CD4-positive, alpha-beta T cell treated with Interleukin-4 for 1 hour (primary cell): ENCODE measurements around the gene CAMK2B.

Experiments used
- DNase-seq, 2 donors: peaks; one replicate each; pipeline ENCODE4 v3.0.0-alpha.2; 2020 to 2022

The CAMK2B gene

DNA sequence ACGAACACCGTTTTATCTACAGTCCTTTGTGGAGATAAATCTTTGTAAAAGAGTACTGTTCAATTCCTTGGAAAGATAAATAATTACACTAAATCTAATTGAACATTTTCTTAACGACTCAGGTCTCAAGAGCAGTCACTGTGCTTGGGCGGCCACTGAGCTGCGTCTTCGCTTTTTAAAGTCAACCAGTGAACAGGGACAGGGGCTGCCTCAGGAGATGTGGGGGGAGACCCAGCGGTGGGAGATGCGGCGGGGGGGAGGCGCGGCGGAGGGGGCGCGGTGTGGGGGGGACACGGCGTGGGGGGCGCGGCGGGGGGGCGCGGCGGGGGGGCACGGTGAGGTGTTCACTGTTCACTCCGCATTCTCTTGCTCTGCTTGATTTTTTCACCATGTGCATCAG, 39.8 kb downstream of the CAMK2B start:
- DNase-seq: peak in 1 of 2 donors; percentile 6

- peak in 1 of 2 donors; percentile 5 for DNase-seq
Measured at GRCh38 chr7:44284881-44285541, 40.4 kb downstream of the CAMK2B start.

GRCh38 chr7:44284216-44284615, 41.2 kb downstream of the CAMK2B start:
- peak in 1 of 2 donors; percentile 9 for DNase-seq

DNA sequence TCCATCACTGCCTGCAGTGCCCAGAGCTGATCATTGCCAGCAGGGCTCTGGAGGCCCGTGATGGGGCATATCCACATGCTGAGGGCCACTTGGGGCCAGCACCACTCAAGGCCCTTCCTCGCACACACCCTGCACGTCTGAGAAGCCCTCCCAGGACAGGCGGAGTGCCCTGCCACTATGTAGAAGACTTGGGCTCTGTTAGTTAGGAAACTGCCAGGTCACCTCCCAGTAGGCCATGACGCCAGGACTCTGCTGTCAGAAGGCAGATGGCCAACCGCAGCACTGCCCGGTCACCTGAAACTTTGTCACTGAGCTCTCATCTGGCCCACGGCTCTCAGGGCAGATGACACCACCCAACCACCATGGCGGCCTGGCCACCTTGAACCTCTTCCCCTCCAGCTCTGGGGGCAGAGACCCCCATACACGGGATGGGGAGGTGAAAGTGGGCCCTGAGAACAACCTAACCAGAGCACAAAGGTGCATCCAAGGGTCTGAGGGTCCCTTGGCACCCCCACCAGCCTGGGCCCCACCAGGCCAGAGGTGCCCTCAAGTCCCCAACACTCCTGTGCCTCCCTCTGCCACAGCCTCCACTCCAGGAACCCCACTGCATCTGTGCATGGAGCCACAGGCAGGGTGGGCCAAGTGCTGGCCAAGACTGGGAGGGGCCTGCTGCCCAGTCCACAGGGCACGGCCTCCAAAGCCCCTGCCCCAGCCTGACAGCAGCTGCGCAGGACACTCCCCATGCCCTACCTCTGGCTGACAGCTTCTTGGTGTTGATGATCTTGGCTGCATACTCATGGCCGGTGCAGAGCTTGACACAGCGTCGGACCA, 41.8 kb downstream of the CAMK2B start:
- DNase-seq: no peak

DNA sequence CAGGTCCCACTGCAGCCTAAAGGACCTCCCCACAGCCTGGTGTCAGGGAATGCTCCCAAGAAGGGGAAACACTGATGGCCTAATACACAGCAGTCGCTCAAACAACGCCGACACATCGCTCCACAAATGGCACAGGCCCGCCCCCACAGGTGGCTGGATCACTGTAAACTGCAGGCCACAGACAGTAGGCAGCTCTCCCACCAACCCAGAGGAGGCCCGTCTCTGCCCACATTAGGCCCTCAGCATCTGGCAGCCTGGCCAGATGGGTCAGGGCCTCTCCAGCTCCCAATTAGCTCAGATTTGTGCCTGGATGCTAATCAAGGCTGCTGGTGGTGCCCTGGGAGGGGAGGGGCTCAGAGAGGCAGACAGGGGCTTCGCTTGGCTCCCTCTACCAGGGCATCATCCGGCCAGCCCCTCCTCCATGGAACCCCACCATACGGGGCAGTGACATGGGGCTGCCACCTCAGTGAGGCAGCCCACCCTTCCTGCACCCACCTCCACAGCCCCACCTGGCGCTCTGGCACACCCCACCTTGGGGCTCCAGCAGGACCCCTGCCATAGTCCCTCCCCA, 42.7 kb downstream of the CAMK2B start:
- DNase-seq: peak in 1 of 2 donors; percentile 8

DNA sequence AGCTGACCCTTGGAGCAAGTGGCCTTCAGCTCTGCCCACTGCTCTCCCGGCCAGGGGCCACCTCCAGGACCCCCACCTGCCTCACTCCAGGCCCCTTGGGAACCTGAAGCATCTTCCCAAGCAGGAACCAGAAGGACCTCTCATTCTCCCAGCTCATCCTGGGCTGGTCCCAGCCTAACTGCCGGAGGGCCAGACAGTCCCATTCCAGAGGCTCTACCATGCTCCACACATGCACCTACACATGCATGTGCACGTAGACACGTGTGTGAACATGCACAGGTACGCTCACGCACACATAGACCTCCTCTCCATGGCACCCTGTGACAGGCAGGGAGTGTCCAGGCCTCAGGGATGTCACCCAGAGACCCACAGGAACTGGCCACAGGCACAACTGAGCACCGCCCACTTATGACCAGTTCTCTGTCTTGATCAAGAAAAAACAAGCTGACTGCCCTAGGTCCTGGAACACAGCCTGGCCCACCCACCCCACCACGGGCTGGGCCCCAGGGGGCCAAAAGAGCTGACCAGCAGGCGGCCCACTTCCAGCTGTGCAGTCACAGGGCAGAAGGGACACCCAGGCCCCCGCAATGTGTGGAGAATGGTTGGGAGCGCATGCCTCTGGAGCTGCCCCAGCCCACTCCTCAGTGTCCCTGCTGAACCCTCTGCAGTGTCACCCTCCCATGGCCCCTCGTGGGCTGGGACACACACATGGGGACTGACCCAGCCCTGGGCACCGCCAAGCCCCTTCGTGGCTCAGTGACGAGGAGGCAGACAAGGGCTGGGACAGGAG, 43.4 kb downstream of the CAMK2B start:
- DNase-seq: peak in 1 of 2 donors; percentile 10

DNA sequence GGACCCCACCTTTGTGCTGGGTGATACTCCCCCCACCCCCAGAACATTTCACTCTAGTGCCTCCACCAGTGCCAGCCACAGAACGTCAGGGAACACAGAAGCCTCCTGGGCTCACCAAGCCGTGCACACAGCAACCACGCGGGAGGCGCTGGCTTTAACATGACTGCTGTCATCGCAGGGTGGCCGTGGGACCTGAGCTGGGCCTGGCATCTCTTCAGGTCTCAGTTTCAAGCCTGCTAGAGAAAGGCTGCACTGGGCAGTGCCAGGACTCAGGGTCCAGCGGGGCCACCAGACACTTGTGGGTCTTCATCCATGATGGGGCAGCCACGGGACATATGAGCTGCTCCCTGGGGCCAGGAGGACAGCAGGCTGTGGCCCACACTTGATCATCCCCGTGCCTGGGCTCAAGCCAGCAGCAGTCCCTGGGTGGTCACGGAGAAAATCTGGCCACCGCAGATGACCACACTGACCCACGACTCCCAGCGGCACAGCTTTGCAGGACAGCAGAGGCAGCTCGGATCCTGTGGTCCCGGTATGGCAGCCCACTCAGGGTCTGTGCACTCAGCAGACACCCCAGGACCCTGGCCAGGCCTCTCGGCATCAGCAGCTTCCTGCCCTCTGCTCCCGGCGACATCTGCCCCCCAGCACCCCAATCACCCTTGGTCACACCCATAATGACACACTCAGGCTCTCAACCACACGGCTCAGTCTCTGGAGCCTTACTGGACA, 44.2 kb downstream of the CAMK2B start:
- DNase-seq: peak in 1 of 2 donors; percentile 8

DNA sequence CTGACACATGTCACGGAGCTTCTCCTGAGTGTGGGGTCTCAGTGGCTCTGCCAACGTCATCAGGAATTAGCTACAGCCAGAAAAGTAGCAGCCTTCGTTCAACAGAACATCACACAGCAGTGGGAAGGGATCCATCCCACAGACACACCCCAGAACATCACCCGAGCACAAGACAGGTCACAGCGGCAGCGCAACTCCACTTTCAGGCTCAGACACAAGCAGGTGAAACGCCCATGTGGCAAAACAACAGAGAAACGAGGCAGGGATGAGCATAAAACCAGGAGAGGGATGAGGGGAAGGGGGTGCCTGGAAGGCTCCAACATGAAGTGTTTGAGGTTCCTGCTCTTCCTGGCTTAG, 44.8 kb downstream of the CAMK2B start:
- no peak for DNase-seq

- DNase-seq: peak in 1 of 2 donors; percentile 4
Measured at GRCh38 chr7:44279731-44280505, 45.5 kb downstream of the CAMK2B start.

DNA sequence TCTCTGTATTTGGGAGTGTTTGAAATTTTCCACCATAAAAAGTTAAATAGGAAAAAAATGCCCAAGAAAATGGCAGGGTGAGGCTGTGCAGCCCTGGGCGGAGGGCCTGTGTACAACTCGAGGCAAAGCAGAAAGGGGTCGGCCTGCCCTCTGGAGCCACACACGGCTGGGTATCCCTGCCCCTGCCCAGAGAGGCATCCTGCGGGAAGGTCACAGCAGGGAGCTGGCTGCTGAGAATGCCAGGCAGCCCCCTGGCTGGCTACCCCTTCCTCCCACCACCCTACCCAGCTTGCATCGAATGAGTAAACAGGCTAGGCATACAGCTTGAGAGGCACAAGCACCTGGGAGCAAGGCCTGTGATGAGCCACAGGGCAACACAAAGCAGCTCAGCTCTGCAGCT, 46.1 kb downstream of the CAMK2B start:
- DNase-seq: no peak

- DNase-seq: no peak
Measured at GRCh38 chr7:44278451-44279161, 46.8 kb downstream of the CAMK2B start.

DNA sequence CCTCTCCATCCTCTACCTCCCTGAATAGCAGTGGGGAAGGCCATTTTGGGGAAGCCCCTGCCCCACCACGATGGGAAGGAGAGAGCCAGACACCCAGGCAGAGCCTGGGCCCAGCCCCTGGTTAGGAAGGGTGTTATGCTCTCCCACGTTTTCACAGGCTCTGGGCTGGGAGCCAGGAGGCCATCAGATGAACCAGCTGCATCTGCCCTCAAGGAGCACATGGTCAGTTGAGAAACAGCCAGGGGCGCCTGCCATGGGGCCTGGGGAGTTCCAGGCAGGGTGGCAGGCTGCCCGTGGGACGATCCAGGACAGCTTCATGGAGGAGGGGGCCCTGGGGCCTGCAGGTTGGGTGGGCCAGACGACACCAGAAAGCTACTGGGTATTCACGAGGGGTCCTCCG, 47.5 kb downstream of the CAMK2B start:
- DNase-seq: no peak

DNA sequence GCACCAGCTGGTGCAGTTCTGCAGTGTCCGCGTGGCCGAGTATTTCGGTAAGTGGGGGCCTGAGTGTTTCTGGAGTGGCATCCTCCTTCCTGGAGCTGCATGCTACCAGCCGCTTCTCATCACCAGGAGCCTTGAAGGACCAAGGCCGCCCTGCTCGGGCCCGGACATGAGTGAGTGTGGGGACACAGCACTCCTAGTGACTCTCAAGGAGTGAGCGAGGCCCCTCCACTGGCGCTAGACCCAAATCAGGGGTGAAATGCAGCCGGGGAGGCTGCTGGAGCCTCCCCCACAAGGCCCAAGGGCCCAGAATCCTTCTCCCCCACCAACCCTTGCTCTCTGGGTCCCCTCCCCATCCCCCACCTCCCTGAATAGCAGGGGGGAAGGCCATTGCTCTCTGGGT, 48.0 kb downstream of the CAMK2B start:
- DNase-seq: no peak

DNA sequence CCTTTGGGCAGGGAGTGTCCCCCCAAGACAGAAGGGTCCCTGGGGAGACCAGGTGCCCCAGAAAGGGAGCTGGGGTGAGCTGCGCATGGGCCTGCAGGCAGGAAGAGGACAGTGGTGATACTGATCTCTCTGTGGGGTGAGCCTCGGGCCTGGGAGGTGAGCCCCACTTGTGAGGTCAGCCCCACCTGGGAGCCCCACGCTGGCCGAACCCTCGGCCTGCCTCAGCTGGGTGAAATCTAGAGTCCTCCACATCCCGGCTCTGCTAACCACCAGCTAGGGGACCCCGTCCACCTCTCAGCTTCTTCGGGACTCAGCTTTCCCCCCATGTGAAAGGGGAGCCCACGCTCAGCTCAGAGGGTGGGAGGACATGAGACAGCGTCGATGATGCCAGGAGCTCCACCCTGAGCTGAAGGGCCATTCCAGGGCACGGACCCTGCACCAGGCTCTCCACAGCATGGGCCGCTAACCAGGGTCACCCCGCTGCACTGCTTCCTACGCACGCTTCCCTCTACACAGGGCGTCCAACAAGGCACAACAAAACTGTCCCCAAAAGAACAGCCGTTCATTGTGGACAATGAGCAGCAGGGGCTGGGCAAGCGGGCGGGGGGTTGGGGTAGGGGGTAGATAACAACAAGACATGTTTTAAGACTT, 48.7 kb downstream of the CAMK2B start:
- no peak for DNase-seq

DNA sequence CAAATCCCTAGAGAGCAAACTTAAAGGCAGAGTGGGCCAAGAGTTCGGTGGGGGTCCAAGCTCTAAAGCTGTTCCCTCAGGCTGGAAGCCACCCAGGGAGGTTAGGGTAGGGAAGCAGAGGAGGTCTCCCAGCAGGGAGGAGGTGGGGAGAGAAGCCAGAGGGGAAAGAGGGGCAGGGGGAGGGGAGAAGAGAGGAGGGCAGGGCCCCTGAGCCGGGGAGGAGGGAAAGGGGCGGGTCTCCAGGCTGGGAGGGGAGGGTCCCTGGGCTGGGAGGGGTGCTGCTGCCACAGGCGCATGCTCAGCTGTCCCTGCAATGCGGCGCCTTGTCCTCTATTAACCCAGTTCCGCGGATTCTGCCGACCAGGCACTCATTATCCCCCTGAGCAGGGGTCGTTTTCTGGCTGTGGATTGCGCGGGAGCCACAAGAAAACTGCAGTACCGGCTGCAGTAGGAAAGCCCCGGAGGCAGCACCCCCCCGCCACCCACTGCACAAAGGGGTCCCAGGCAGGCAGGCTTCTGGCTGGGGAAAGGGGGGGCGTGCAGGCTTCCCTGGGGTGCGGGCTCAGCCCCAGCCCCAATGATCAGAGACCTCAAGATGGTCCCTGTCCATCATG, 49.3 kb downstream of the CAMK2B start:
- DNase-seq: no peak

DNA sequence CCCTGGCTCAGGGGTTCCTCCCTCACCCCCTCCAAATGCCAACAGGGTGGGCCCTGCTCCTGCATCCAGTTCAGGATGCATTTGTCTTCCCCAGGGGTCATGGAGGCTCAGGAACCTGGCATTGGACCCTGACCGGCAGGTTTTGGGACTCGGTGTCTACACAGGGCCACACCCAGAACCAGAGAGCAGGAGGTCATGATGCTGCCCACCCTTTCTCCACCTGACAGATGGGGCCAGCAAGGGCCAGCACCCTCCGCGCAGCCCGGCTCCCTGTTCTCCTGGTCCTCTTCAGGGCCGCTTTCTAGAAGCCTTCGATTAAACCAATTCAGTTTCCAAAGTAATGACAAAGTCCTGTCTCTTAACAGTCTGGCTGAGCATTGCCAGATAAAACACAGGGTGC, 50.2 kb downstream of the CAMK2B start:
- DNase-seq: no peak

DNA sequence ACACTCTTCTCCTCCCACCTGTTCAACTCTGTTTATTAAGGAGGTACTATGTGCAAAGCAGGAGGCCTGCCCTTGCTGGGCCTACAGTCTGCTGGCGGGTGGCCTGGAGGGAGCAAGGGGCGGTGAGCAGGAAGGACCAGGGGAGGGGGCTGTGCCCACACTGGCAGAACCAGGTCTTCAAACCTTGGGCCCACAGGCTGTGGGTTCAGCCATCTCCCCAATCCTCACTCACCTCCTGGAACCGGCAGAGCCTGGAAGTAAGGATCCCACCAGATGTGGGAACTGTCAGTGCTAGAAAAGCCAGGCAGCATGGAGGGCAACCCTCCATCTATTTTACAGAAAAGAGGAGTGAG, 50.8 kb downstream of the CAMK2B start:
- no peak for DNase-seq

GRCh38 chr7:44273681-44274622, 51.4 kb downstream of the CAMK2B start:
- DNase-seq: no peak

- no peak for DNase-seq
Measured at GRCh38 chr7:44272981-44273380, 52.4 kb downstream of the CAMK2B start.
